Activated CD4-positive, alpha-beta T cell treated with anti-CD3 and anti-CD28 coated beads, Interleukin-2, amount 10 ng/mL, durations not matched to agents 24 days and 14 days (primary cell): Measurements from ENCODE around the gene B4GALT1. TPM values are rescaled to one million over a fixed set of nuclear protein-coding genes. Genes with fewer than 3 reads are reported as not detected.
"Not testable (repeated sequence)": the region's sequence is repeated elsewhere in the genome, so short reads cannot be mapped to it uniquely, and the experiment has no call there.

Source experiments
- DNase-seq: peaks from one replicate; pipeline ENCODE4 v3.0.0; 2022
- H3K27ac Mint-ChIP-seq: one replicate; pipeline ENCODE4 v1.8.0; 2022; ENCODE audit warnings: mild to moderate bottlenecking, mixed read lengths
- H3K27me3 Mint-ChIP-seq: one replicate; pipeline ENCODE4 v1.8.0; 2022; ENCODE audit warnings: mixed read lengths
- H3K36me3 Mint-ChIP-seq: one replicate; pipeline ENCODE4 v1.8.0; 2022; ENCODE audit warnings: low read depth, mild to moderate bottlenecking, mixed read lengths
- H3K4me1 Mint-ChIP-seq: one replicate; pipeline ENCODE4 v1.8.0; 2021; ENCODE audit warnings: mixed read lengths
- H3K4me3 Mint-ChIP-seq: one replicate; pipeline ENCODE4 v1.8.0; 2022; ENCODE audit warnings: mild to moderate bottlenecking, moderate library complexity, mixed read lengths
- H3K9me3 Mint-ChIP-seq: one replicate; pipeline ENCODE4 v1.8.0; 2021; ENCODE audit warnings: mixed read lengths
- intact Hi-C: fragments of 100-400 bp; cut with micrococcal nuclease; formaldehyde crosslinking; loops from one replicate; pipeline ENCODE4 v1.15.1; 2023
- total RNA-seq: library from RNA; stranded (reverse); gene quantifications from 2 replicates; pipeline ENCODE4 v1.2.3, GENCODE V29; 2022

B4GALT1 gene
- total RNA-seq, 1 donor from 2014 or later, result 55.7 TPM

- Mint-ChIP-seq H3K27me3 (peaks cover 3% of the 10 kb centered on the region), H3K27ac (no peak overlapping the region), H3K4me1 (peaks cover 9% of the 10 kb centered on the region), H3K4me3 (no peak overlapping the region), H3K9me3 (no peaks in the 10 kb centered on the region), H3K36me3 (no peaks in the 10 kb centered on the region)
- no peak for DNase-seq
- intact Hi-C loops, result no loop called here
Observed at GRCh38 chr9:33175649-33176325, 8.7 kb upstream of the B4GALT1 start.

DNA sequence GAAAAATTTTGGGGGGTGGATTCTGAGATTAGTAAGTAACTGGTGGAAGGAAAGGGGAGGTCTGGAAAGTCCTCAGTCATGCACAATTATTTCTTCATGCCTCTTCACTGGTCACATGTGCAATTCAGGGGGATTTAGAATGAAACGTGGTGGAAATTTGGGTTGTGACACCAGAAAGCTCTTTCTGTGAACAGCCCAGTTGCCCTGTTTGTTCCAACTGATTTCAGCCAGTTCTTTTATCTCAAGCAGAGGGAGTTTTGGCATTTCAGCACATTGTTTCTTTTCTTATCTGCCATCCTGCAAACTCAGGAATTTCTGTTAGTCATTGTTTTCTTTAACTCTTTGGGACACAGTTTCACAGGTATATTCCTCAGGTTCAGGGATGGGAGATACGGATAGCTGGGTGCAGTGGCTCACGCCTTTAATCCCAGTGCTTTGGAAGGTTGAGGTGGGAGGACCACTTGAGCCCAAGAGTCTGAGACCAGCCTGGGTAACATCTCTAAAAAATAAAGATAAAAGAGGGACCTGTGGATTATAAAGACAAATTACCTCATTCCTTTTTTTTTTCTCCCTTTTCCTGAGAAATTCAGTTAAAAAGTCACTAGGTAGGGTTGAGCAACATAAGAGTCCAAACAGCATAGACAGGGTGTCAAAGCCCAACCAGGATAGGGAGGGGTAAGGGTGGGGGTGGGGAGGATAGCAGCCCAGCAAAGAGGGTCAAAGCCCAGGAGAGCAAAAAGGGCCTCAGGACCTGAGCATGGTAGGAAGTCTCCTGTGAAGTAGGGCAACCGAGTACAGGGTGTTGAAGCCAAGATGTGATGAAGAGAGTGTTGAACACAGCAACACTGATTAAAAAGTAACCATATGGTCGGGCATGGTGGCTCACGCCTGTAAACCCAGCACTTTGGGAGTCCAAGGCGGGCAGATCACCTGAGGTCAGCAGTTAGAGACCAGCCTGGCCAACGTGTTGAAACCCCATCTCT lies 5.4 kb upstream of the B4GALT1 start:
- Mint-ChIP-seq H3K36me3 (peaks cover under 1% of the 10 kb centered on the region), H3K27me3 (no peaks in the 10 kb centered on the region), H3K27ac (no peak overlapping the region), H3K4me3 (no peak overlapping the region), H3K9me3 (no peaks in the 10 kb centered on the region), H3K4me1 (peaks cover 32% of the 10 kb centered on the region)
- DNase-seq, result no peak
- intact Hi-C loops, result no loop called here

DNA sequence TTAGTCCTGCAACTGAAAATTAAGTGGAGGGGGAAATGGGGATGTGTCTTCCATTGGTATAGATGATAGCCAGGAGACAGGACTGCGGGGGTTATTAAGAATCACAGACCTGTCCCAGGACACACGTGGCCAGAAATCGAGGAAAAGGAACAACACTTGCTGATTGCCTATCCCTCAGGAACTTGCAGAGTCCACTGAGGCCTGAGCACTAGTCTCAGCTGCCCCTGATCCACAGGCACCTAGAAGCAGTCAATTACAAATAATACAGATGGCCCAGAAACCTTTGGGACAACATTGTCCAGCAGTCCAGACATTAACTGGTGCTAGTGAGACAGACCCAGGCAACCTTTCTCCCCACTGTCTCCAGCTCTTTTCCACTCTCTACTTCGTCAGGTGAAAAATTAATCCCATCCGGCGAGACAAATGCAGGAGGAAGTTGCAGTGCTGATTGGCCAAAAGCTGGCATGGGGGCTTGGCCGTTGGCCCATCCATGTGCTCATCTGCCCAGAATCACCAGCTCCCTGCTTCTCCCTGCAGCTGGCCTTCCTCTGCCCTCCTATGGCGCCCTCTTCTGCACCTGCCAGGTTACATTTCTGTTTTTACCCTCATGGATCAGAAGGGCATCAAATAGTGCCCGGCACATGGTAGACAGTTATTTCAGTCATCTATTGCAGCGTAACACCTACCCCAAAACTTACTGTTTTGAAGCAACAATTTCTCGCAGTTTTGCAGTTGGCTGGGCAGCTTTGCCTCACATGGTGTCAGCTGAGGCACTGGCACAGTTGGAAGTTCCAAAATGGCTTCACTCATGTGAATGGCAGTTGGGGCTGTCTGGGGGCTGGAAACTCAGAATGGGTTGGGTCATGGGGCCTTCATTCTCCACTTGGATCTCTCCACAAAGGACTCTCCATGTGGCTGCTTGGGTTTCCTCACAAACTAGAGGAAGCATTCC lies 3.6 kb upstream of the B4GALT1 start:
- peak overlapping the region; percentile 34 for H3K27ac Mint-ChIP-seq
- DNase-seq, result peak; percentile 83
- H3K9me3 Mint-ChIP-seq, result no peaks in the 10 kb centered on the region
- peaks cover 37% of the 10 kb centered on the region for H3K4me1 Mint-ChIP-seq
- no peaks in the 10 kb centered on the region for H3K27me3 Mint-ChIP-seq
- H3K36me3 Mint-ChIP-seq, result peaks cover 6% of the 10 kb centered on the region
- no peak overlapping the region for H3K4me3 Mint-ChIP-seq
- intact Hi-C loops, result loop anchor here (1.0 kb wide), 1 partner anchor 89 kb away; no protein-coding TSS in a partner anchor

GRCh38 chr9:33168941-33169544 lies 1.9 kb upstream of the B4GALT1 start:
- intact Hi-C loops, result loop anchor here (5.0 kb wide), 1 partner anchor 278 kb away; the partner anchor contains the start of gene AQP3
- H3K4me3 Mint-ChIP-seq, result peak overlapping the region; percentile 95

DNA sequence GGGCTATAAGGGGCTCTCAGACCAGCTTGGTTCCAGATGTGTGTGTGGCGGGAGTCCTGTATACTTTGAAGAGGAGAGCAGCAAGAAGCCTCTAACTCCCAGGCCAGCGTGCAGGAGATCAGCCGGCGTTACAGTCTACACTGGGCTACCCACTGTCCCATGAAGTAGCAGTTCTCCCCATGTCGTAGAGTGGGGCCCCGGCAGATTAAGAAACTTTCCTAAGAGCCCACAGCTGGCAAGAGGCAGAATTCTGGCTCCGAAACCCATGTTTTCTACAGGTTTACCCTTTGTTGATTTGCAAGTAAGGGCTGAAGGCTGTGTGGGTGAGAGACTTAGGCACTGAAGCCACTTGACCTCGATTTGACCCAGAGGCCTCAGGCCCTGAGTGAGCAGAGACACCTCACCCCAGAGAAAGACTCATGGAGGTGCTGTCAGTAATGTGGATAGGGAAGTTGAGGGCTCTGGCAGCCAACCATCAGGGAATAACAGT lies 881 bp upstream of the B4GALT1 start:
- peak overlapping the region; percentile 95 for H3K4me3 Mint-ChIP-seq
- peaks cover 60% of the 10 kb centered on the region for H3K4me1 Mint-ChIP-seq
- peak overlapping the region; percentile 98 for H3K27ac Mint-ChIP-seq
- no peaks in the 10 kb centered on the region for H3K9me3 Mint-ChIP-seq
- no peaks in the 10 kb centered on the region for H3K27me3 Mint-ChIP-seq
- no peak for DNase-seq
- H3K36me3 Mint-ChIP-seq, result peaks cover 21% of the 10 kb centered on the region
- intact Hi-C loops, result loop anchor here (1.0 to 5.0 kb wide), 8 partner anchors 9 to 279 kb away; partner anchors contain the start of genes AQP3, BAG1, DNAJA1 and NFX1

More at GRCh38 chr9:33168941-33169544, 1.9 kb upstream of the B4GALT1 start:
- H3K27ac Mint-ChIP-seq, result peak overlapping the region; percentile 98
- H3K27me3 Mint-ChIP-seq, result no peaks in the 10 kb centered on the region
- no peaks in the 10 kb centered on the region for H3K9me3 Mint-ChIP-seq
- H3K36me3 Mint-ChIP-seq, result peaks cover 19% of the 10 kb centered on the region
- DNase-seq, result no peak
- H3K4me1 Mint-ChIP-seq, result peaks cover 51% of the 10 kb centered on the region

DNA sequence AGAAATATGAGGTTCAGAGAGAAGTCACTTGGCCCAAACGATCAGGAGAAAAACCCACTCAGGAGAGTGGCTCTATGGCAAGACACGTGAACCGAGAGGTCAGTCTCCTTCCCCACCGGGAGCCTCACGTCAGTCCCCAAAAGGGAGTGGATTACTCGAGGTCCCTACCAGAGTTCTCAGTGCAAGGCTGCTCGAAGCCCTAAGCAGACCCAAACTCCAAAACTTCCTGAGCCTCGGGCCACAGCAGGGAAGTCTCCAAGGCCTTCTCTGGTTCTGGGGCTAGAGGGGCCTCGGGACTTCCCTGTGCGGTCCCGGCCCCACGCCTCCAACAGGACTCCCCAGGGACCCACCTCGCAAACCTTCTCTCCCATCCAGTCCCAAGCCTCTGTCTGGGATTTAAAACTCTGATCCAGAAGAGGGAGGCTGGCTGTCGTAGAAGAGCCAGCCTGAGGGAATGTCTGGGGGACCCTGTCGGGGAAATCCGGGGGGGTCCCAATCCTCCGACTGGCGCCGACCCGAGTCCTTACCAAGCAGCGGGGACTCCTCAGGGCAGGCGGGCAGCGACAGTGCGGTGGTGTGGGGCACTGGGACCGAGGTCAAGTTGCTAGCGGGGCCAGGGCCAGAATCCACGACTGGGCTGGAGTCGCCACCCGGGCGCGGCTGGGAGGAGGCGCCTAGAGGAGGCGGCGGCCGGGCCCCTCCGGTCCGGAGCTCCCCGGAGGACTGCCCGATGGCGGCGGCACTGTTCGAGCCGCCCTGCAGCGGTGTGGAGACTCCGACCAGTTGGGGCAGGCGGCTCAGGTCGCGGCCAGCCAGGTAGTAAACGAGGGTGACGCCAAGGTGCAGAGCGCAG lies 679 bp downstream of the B4GALT1 start:
- no peaks in the 10 kb centered on the region for H3K9me3 Mint-ChIP-seq
- intact Hi-C loops, result loop anchor here (1.0 to 5.0 kb wide), 8 partner anchors 7 to 281 kb away; partner anchors contain the start of genes AQP3, BAG1, DNAJA1 and NFX1
- peaks cover 21% of the 10 kb centered on the region for H3K36me3 Mint-ChIP-seq
- peak; percentile 73 for DNase-seq
- H3K4me1 Mint-ChIP-seq, result peaks cover 69% of the 10 kb centered on the region
- peak overlapping the region; percentile 94 for H3K27ac Mint-ChIP-seq
- no peaks in the 10 kb centered on the region for H3K27me3 Mint-ChIP-seq
- H3K4me3 Mint-ChIP-seq, result peak overlapping the region; percentile 93

GRCh38 chr9:33165263-33166151 lies 1.6 kb downstream of the B4GALT1 start:
- Mint-ChIP-seq H3K9me3 (no peaks in the 10 kb centered on the region), H3K4me1 (peaks cover 72% of the 10 kb centered on the region), H3K27ac (peak overlapping the region; percentile 94), H3K36me3 (peaks cover 21% of the 10 kb centered on the region), H3K27me3 (no peaks in the 10 kb centered on the region), H3K4me3 (peak overlapping the region; percentile 93)
- DNase-seq, result peak; percentile 86
- intact Hi-C loops, result loop anchor here (5.0 kb wide), 1 partner anchor 282 kb away; the partner anchor contains the start of gene AQP3

DNA sequence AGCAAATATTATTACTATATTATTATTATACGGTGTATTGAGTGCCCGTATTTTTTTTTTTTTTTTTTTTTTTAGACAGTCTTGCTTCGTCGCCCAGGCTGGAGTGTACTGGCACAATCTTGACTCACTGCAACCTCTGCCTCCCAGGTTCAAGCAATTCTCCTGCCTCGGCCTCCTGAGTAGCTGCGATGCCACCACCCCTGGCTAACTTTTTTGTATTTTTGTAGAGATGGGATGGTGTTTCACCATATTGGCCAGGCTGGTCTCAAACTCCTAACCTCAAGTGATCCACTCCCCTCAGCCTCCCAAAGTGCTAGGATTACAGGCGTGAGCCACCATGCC lies 2.2 kb downstream of the B4GALT1 start:
- not testable (repeated sequence) for H3K27me3 Mint-ChIP-seq, DNase-seq, H3K9me3 Mint-ChIP-seq
- intact Hi-C loops, result loop anchor here (5.0 kb wide), 1 partner anchor 282 kb away; the partner anchor contains the start of gene AQP3
- Mint-ChIP-seq H3K36me3 (peaks cover 21% of the 10 kb centered on the region), H3K4me3 (peak overlapping the region; percentile 93), H3K27ac (peak overlapping the region; percentile 94), H3K4me1 (peaks cover 74% of the 10 kb centered on the region)

DNA sequence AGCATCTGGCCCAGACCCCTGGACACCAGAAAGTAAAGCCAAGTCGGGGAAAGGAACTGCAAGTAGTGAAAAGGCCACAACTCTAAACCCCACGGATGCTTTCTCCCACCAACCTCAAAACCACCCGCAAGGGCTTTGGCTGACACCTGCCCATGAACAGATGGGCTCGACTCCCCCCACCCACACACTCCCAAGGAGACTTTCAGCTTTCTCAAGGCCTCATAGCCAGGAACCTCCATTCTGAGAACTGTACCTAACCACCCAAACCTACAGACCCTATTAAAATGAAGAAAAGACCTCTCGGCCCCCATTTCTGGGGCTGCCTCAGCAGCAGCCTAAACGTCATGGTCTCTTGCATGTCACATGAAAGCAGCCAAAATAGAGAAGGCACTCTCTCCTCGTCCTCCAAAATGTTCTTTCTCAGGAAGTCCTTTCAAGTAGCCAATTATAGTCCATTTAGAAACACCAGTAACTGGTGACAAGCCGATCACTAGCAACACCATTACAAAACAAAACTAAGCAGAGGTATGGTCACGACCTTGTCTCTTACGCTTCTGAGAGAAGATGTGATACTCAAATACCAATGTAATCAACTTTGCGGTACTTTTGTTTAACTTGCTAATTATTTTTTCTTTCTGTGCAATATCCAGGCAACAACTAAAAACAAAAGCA lies 2.9 kb downstream of the B4GALT1 start:
- intact Hi-C loops, result no loop called here
- Mint-ChIP-seq H3K27ac (peak overlapping the region; percentile 83), H3K27me3 (no peaks in the 10 kb centered on the region), H3K9me3 (no peaks in the 10 kb centered on the region), H3K36me3 (peaks cover 21% of the 10 kb centered on the region), H3K4me1 (peaks cover 80% of the 10 kb centered on the region), H3K4me3 (peak overlapping the region; percentile 85)
- DNase-seq, result peak; percentile 71

DNA sequence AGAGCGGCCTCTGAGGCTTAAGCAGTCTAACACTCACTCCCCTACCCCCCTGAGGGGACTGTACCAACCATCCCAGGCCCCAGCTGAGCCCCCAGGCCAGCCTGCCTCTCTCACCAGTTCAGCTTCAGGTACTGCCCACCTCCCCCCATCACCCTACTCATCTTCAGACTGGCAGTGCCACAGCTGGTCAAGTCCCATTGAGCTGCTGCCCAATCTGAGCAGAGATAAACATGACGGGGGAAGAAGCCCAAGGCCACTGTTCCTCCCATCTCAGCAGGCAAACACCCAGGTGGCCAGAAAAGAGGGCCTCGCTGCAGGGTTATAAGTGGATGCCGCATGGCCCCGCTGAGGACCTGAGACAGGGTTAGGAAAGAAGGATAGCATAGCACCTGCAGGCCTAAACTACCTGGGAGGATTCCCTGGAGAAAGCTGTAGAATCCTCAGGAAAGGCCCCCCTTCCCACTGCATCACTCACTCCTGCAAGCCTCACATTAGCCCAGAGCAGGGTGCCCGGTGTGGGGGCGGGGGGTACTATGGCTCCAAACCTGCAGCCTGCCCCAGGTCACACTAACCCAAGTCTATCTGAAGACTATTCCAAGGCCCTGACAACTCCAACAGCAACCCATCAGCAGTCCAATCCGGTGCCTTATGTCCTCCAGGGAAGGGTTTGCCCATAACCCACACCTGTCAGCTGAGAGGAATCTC lies 3.6 kb downstream of the B4GALT1 start:
- Mint-ChIP-seq H3K27me3 (no peaks in the 10 kb centered on the region), H3K4me3 (peak overlapping the region; percentile 85), H3K9me3 (no peaks in the 10 kb centered on the region), H3K27ac (peak overlapping the region; percentile 83), H3K36me3 (peaks cover 21% of the 10 kb centered on the region), H3K4me1 (peaks cover 80% of the 10 kb centered on the region)
- intact Hi-C loops, result no loop called here
- DNase-seq, result no peak
